ENCODE results near the gene LIN28B. TPM values are rescaled to one million over a fixed set of nuclear protein-coding genes. Genes with fewer than 3 reads are reported as not detected.
A peak's percentile ranks its signal among the peaks of the same experiment; 100 is the strongest.
"Not testable (repeated sequence)": the region's sequence is repeated elsewhere in the genome, so short reads cannot be mapped to it uniquely, and the experiment has no call there.

The LIN28B gene
- total RNA-seq, 4 donors from 2014 or later: not detected

- no peak for DNase-seq
- Histone ChIP-seq H3K27me3 (no peaks in the 10 kb centered on the region), H3K27ac (no peak overlapping the region), H3K36me3 (no peaks in the 10 kb centered on the region), H3K4me3 (no peak overlapping the region), H3K9me3 (no peaks in the 10 kb centered on the region), H3K4me1 (no peaks in the 10 kb centered on the region)
- TF ChIP-seq POLR2A (IDR thresholded peaks at IDR 0.05): no peak
- TF ChIP-seq, protein P1, sequence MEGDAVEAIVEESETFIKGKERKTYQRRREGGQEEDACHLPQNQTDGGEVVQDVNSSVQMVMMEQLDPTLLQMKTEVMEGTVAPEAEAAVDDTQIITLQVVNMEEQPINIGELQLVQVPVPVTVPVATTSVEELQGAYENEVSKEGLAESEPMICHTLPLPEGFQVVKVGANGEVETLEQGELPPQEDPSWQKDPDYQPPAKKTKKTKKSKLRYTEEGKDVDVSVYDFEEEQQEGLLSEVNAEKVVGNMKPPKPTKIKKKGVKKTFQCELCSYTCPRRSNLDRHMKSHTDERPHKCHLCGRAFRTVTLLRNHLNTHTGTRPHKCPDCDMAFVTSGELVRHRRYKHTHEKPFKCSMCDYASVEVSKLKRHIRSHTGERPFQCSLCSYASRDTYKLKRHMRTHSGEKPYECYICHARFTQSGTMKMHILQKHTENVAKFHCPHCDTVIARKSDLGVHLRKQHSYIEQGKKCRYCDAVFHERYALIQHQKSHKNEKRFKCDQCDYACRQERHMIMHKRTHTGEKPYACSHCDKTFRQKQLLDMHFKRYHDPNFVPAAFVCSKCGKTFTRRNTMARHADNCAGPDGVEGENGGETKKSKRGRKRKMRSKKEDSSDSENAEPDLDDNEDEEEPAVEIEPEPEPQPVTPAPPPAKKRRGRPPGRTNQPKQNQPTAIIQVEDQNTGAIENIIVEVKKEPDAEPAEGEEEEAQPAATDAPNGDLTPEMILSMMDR (IDR thresholded peaks at IDR 0.05): no peak
Observed at GRCh38 chr6:105068407-105068806, 111.5 kb downstream of the LIN28B start.

- Histone ChIP-seq H3K9me3 (no peaks in the 10 kb centered on the region), H3K4me3 (no peak overlapping the region), H3K27ac (no peak overlapping the region), H3K36me3 (no peaks in the 10 kb centered on the region), H3K4me1 (no peaks in the 10 kb centered on the region), H3K27me3 (no peaks in the 10 kb centered on the region)
- TF ChIP-seq POLR2A (IDR thresholded peaks at IDR 0.05): no peak
- no peak for DNase-seq
Observed at GRCh38 chr6:105069821-105070445, 113.0 kb downstream of the LIN28B start.

GRCh38 chr6:105072798-105073199 is 115.9 kb downstream of the LIN28B start:
- Histone ChIP-seq H3K4me1 (no peaks in the 10 kb centered on the region), H3K9me3 (no peaks in the 10 kb centered on the region), H3K4me3 (no peak overlapping the region), H3K36me3 (no peaks in the 10 kb centered on the region), H3K27me3 (no peaks in the 10 kb centered on the region), H3K27ac (no peak overlapping the region)
- DNase-seq: no peak
- TF ChIP-seq POLR2A (IDR thresholded peaks at IDR 0.05): no peak
- TF ChIP-seq, protein P1 (IDR thresholded peaks at IDR 0.05): no peak

GRCh38 chr6:105075210-105075609 is 118.3 kb downstream of the LIN28B start:
- H3K27ac ChIP-seq: no peak overlapping the region
- no peaks in the 10 kb centered on the region for H3K9me3 ChIP-seq
- DNase-seq: no peak
- no peaks in the 10 kb centered on the region for H3K27me3 ChIP-seq
- H3K36me3 ChIP-seq: no peaks in the 10 kb centered on the region
- H3K4me3 ChIP-seq: no peak overlapping the region
- no peak for TF ChIP-seq POLR2A (IDR thresholded peaks at IDR 0.05)
- TF ChIP-seq, protein P1 (IDR thresholded peaks at IDR 0.05): no peak
- no peaks in the 10 kb centered on the region for H3K4me1 ChIP-seq

DNA sequence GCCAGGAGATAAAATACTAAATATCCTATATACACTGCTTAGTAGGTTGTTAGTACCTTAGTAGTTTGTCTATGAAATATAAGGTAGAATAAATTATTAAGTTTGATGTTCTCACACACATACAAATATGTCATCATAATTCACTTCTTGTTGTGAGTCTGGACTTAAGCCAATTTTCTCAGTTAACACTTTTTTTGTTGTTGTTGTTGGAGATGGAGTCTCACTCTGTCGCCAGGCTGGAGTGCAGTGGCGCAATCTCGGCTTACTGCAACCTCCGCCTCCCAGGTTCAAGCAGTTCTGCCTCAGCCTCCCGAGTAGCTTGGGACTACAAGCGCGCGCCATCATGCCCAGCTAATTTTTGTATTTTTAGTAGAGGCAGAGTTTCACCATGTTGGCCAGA is 119.5 kb downstream of the LIN28B start:
- H3K27me3 ChIP-seq, H3K9me3 ChIP-seq, DNase-seq, H3K4me3 ChIP-seq, H3K36me3 ChIP-seq, H3K4me1 ChIP-seq, H3K27ac ChIP-seq: not testable (repeated sequence)

DNA sequence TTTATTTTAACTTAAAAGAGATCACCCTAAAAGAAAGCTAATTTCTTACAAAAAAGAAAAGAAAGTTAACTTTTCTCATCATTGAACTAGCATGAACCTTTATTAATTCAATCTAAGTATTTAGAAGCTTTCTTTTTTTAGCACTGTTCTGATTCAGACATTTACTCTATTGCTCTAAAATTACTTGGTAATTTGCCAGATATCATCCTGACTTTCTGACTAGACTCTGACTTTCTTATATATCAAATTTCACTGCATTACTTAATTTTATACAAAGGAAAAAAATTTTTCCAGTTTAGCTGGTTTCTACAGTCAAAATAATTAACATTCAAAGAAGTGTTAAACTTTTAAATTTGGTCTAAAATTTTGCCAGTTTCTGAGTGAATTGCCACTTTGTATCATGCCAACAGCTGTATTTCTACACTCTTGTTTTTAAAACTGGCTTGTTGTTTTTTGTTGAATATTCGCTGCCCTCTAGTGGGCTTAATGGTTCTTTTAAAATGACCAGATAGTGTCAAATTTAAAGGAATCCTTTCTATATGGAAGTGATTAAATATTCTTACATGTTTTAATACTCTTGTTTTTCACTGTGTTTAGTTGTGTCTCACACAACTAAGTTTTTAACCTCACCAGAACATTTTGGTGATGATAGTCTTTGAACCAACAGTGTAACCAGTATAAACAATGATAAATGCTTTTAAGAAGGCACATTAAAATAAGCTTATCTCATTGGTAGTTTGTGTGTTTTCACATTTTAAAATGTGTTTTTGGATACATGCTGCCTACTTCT is 120.9 kb downstream of the LIN28B start:
- Histone ChIP-seq H3K27me3 (no peaks in the 10 kb centered on the region), H3K4me1 (no peaks in the 10 kb centered on the region), H3K27ac (no peak overlapping the region), H3K4me3 (no peak overlapping the region), H3K36me3 (no peaks in the 10 kb centered on the region), H3K9me3 (no peaks in the 10 kb centered on the region)
- TF ChIP-seq, protein P1 (IDR thresholded peaks at IDR 0.05): peak in 4 of 6 experiments; percentile 29 to 58 (median 48)
- no peak for TF ChIP-seq POLR2A (IDR thresholded peaks at IDR 0.05)
- DNase-seq: no peak
